MCF 10A (cell line): ENCODE data around the gene XBP1. TPM values are rescaled to one million over a fixed set of nuclear protein-coding genes. Genes with fewer than 3 reads are reported as not detected.

Experiments
- BruUV-seq: library from RNA; stranded (reverse); fragments of 400-500 nt; replicated peaks from 2 replicates; lab custom pipeline; 2021; lab: Mats Ljungman, UMichigan
- CTCF ChIA-PET: fragments of 300-600 bp; sonication (Branson Sonifier 250); formaldehyde crosslinking; extraction: SDS; loops from one replicate; lab custom pipeline; 2021; ENCODE audit warnings: antibody characterized with exemption, inconsistent platforms; lab: Yijun Ruan, JAX
- POLR2A ChIA-PET: fragments of 300-600, 350-650 bp; sonication (Branson Sonifier 250); formaldehyde crosslinking; extraction: SDS; loops from one replicate; lab custom pipeline; 2020; ENCODE audit warnings: antibody characterized with exemption, inconsistent platforms; lab: Yijun Ruan, JAX
- DNase-seq: peaks from one replicate; pipeline ENCODE4 v3.0.0-alpha.2; 2018; ENCODE audit not compliant: unreplicated experiment
- H3K27ac Mint-ChIP-seq: one replicate; pipeline ENCODE4 v1.8.0; 2022; ENCODE audit warnings: mild to moderate bottlenecking, low read depth, mixed read lengths; ENCODE audit not compliant: unreplicated experiment
- H3K27me3 Mint-ChIP-seq: one replicate; pipeline ENCODE4 v1.8.0; 2022; ENCODE audit warnings: mixed read lengths; ENCODE audit not compliant: insufficient read depth, unreplicated experiment
- H3K36me3 Mint-ChIP-seq: one replicate; pipeline ENCODE4 v1.8.0; 2022; ENCODE audit warnings: mild to moderate bottlenecking, moderate library complexity, mixed read lengths; ENCODE audit not compliant: insufficient read depth, unreplicated experiment
- H3K4me1 Mint-ChIP-seq: one replicate; pipeline ENCODE4 v1.8.0; 2022; ENCODE audit warnings: mixed read lengths; ENCODE audit not compliant: insufficient read depth, unreplicated experiment
- H3K4me3 Mint-ChIP-seq: one replicate; pipeline ENCODE4 v1.8.0; 2022; ENCODE audit warnings: mild to moderate bottlenecking, moderate library complexity, mixed read lengths; ENCODE audit not compliant: unreplicated experiment
- H3K9me3 Mint-ChIP-seq: one replicate; pipeline ENCODE4 v1.8.0; 2022; ENCODE audit warnings: mixed read lengths; ENCODE audit not compliant: unreplicated experiment
- CTCF ChIP-seq: fragments of 200-600 bp; IDR thresholded peaks from one replicate; pipeline ENCODE4 v1.8.0; 2022; ENCODE audit warnings: antibody characterized with exemption, mild to moderate bottlenecking; ENCODE audit not compliant: unreplicated experiment
- intact Hi-C: fragments of 100-400 bp; cut with micrococcal nuclease; formaldehyde crosslinking; loops from 2 replicates; pipeline ENCODE4 v1.14.1; 2022
- total RNA-seq: library from RNA; stranded (reverse); gene quantifications from 2 replicates; pipeline ENCODE4 v1.2.3, GENCODE V29; 2022

XBP1 gene
- total RNA-seq, 1 experiment from 2014 or later = 429 TPM

GRCh38 chr22:28788601-28789000 is 11.8 kb downstream of the XBP1 start:
- H3K27me3 Mint-ChIP-seq = no peaks in the 10 kb centered on the region
- H3K4me3 Mint-ChIP-seq = no peak overlapping the region
- H3K27ac Mint-ChIP-seq = no peak overlapping the region
- H3K9me3 Mint-ChIP-seq = no peaks in the 10 kb centered on the region
- TF ChIP-seq CTCF = no peak
- CTCF ChIA-PET = interaction anchor here (0.8 to 1.7 kb wide), 2 partner anchors 41 to 525 kb away, joined by 4 to 7 read pairs; no protein-coding TSS in a partner anchor
- intact Hi-C loops = no loop called here
- H3K4me1 Mint-ChIP-seq = no peaks in the 10 kb centered on the region
- no peak for DNase-seq
- BruUV-seq = no TSS peak
- POLR2A ChIA-PET = interaction anchor here (0.6 to 6.3 kb wide), 4 partner anchors 9 to 101 kb away, joined by 3 to 61 read pairs (median 5); partner anchors contain the start of gene XBP1
- H3K36me3 Mint-ChIP-seq = peaks cover 79% of the 10 kb centered on the region

- DNase-seq = no peak
- no peak for TF ChIP-seq CTCF
- POLR2A ChIA-PET = interaction anchor here (0.7 to 6.3 kb wide), 4 partner anchors 10 to 176 kb away, joined by 3 to 61 read pairs (median 3); partner anchors contain the start of genes CHEK2 and XBP1
- Mint-ChIP-seq H3K4me1 (no peaks in the 10 kb centered on the region), H3K4me3 (no peak overlapping the region), H3K9me3 (no peaks in the 10 kb centered on the region), H3K27ac (no peak overlapping the region), H3K36me3 (peaks cover 90% of the 10 kb centered on the region), H3K27me3 (no peaks in the 10 kb centered on the region)
- intact Hi-C loops = no loop called here
- no TSS peak for BruUV-seq
- CTCF ChIA-PET = interaction anchor here (0.6 to 1.3 kb wide), 6 partner anchors 10 to 1292 kb away, joined by 3 to 5 read pairs (median 3); partner anchors contain the start of gene CCDC117
Observed at GRCh38 chr22:28783786-28784671, 16.3 kb downstream of the XBP1 start.

GRCh38 chr22:28780296-28780695 is 20.1 kb downstream of the XBP1 start:
- H3K4me1 Mint-ChIP-seq = no peaks in the 10 kb centered on the region
- no peak overlapping the region for H3K27ac Mint-ChIP-seq
- intact Hi-C loops = no loop called here
- no peaks in the 10 kb centered on the region for H3K27me3 Mint-ChIP-seq
- TF ChIP-seq CTCF = no peak
- H3K4me3 Mint-ChIP-seq = no peak overlapping the region
- no peak for DNase-seq
- H3K9me3 Mint-ChIP-seq = no peaks in the 10 kb centered on the region
- POLR2A ChIA-PET = interaction anchor here (1.0 kb wide), 2 partner anchors 19 to 20 kb away, joined by 4 read pairs; partner anchors contain the start of gene XBP1
- CTCF ChIA-PET = no interaction called here
- BruUV-seq = no TSS peak
- H3K36me3 Mint-ChIP-seq = peaks cover 88% of the 10 kb centered on the region

GRCh38 chr22:28779833-28780232 is 20.5 kb downstream of the XBP1 start:
- intact Hi-C loops = no loop called here
- no peak for DNase-seq
- ChIA-PET POLR2A (interaction anchor here (1.0 to 1.2 kb wide), 2 partner anchors 19 to 21 kb away, joined by 3 to 5 read pairs; partner anchors contain the start of gene XBP1), CTCF (interaction anchor here (0.7 kb wide), 1 partner anchor 179 kb away, joined by 3 read pairs; no protein-coding TSS in a partner anchor)
- TF ChIP-seq CTCF = no peak
- BruUV-seq = no TSS peak
- H3K9me3 Mint-ChIP-seq = no peaks in the 10 kb centered on the region
- H3K27ac Mint-ChIP-seq = no peak overlapping the region
- H3K27me3 Mint-ChIP-seq = no peaks in the 10 kb centered on the region
- peaks cover under 1% of the 10 kb centered on the region for H3K4me1 Mint-ChIP-seq
- no peak overlapping the region for H3K4me3 Mint-ChIP-seq
- H3K36me3 Mint-ChIP-seq = peaks cover 88% of the 10 kb centered on the region
